Activated T-cell treated with anti-CD3 and anti-CD28 coated beads, Interleukin-2, amount 50 U/mL, for 4 hours (primary cell): ENCODE measurements around the gene USP22. TPM values are rescaled to one million over a fixed set of nuclear protein-coding genes. Genes with fewer than 3 reads are reported as not detected.
A peak's percentile ranks its signal among the peaks of the same experiment; 100 is the strongest.

Experiments used
- ATAC-seq, 2 donors: fragments of 200-7000 bp; cut with Tn5 transposase; one replicate each; pipeline ENCODE4 v1.10.0; 2021
- DNase-seq: peaks from one replicate; pipeline ENCODE4 v3.0.0-alpha.2; 2020
- H3K27me3 Mint-ChIP-seq: one replicate; pipeline ENCODE4 v1.8.0; 2021; ENCODE audit warnings: low read depth, mixed read lengths
- H3K36me3 Mint-ChIP-seq: one replicate; pipeline ENCODE4 v1.8.0; 2022; ENCODE audit warnings: mixed read lengths; ENCODE audit not compliant: insufficient read depth
- H3K4me1 Mint-ChIP-seq: one replicate; pipeline ENCODE4 v1.8.0; 2021; ENCODE audit warnings: low read depth, mixed read lengths
- H3K4me3 Mint-ChIP-seq: one replicate; pipeline ENCODE4 v1.8.0; 2021; ENCODE audit warnings: mild to moderate bottlenecking, moderate library complexity, mixed read lengths
- H3K9me3 Mint-ChIP-seq: one replicate; pipeline ENCODE4 v1.8.0; 2021; ENCODE audit warnings: mixed read lengths
- total RNA-seq, 3 donors: library from RNA; stranded (reverse); gene quantifications; one replicate each; pipeline ENCODE4 v1.2.1, GENCODE V29; 2021

The USP22 gene
- total RNA-seq, 3 donors from 2014 or later = 112 to 125 (median 124) TPM

DNA sequence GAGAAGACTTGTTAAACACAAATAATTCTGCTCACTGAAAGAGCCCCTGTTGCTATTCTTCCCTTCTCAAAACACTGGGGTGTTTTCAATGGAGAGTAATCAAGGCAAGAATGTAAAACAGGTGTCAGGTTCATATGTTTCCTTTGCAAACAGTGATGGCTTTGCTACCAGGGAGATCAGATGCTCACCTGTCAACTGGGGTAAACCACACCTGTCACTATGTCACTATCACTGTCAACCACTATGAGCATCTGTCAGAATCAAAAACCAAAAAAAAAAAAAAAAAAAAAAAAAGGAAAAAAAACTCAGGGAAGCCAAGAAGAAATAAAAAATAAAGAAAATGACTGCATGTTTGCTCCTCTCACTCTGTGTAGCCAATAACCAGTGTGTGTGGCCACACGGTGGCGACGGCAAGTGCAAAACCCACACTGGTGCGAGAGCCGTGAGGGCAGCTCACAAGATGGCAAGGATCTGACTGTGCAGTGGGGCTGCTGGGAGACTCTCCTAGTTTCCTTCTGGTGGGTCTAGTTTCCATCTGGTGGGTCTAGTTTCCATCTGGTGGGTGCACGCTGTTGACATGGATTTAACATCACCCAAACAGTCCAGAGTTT is 22.7 kb downstream of the USP22 start:
- DNase-seq = peak; percentile 31
- peaks cover 25% of the 10 kb centered on the region for H3K4me1 Mint-ChIP-seq
- peaks cover 51% of the 10 kb centered on the region for H3K36me3 Mint-ChIP-seq
- ATAC-seq = peak in 1 of 2 donors; percentile 67
- no peaks in the 10 kb centered on the region for H3K27me3 Mint-ChIP-seq
- no peak overlapping the region for H3K4me3 Mint-ChIP-seq
- no peaks in the 10 kb centered on the region for H3K9me3 Mint-ChIP-seq

DNA sequence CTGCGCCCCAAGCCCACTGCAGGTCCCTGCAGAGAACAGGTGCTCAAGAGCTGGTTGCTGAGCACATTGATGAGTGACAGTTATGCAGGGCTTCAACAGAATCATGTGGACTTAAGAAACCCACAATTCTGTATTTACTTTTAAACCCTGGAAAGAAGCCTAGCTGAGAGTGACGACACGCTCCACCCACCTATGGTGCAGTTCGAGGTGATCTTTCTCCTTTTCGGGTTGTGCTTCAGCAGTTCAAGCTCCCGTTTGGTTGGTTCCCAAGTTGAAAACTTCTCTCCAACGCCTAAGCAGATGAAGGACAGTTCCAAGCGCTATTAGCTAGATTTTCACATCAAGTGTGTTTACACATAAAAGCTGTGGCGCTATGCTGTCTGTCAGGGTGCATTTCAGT is 23.9 kb downstream of the USP22 start:
- Mint-ChIP-seq H3K4me3 (no peak overlapping the region), H3K4me1 (peaks cover 15% of the 10 kb centered on the region), H3K9me3 (no peaks in the 10 kb centered on the region), H3K27me3 (no peaks in the 10 kb centered on the region), H3K36me3 (peaks cover 49% of the 10 kb centered on the region)
- no peak for ATAC-seq
- DNase-seq = no peak

DNA sequence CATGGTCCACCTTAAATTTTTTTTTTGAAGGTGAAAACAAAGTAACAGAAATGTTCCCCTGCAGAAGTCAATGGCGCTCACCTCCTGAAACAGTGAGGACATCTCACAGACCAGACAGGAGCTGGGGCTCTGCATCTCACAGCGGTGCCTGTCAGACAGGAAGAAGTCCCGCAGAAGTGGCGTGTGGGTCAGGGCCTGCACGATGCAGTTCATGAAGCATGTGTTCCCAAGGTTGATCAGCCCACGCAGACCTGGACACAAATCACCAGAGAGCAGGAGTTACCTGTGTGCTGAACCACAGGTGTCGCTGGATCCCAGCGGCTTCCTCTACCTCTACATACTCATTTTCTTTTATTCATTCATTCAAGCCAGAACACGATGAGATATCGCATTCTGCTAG is 24.9 kb downstream of the USP22 start:
- H3K36me3 Mint-ChIP-seq = peaks cover 53% of the 10 kb centered on the region
- H3K9me3 Mint-ChIP-seq = no peaks in the 10 kb centered on the region
- H3K4me3 Mint-ChIP-seq = no peak overlapping the region
- DNase-seq = no peak
- H3K4me1 Mint-ChIP-seq = peaks cover 10% of the 10 kb centered on the region
- ATAC-seq = no peak
- H3K27me3 Mint-ChIP-seq = no peaks in the 10 kb centered on the region

GRCh38 chr17:21017256-21017655 is 25.6 kb downstream of the USP22 start:
- DNase-seq = no peak
- H3K9me3 Mint-ChIP-seq = no peaks in the 10 kb centered on the region
- no peaks in the 10 kb centered on the region for H3K27me3 Mint-ChIP-seq
- H3K4me1 Mint-ChIP-seq = peaks cover 7% of the 10 kb centered on the region
- H3K4me3 Mint-ChIP-seq = no peak overlapping the region
- peaks cover 58% of the 10 kb centered on the region for H3K36me3 Mint-ChIP-seq
- no peak for ATAC-seq

- DNase-seq (no peak), ATAC-seq (no peak)
- Mint-ChIP-seq H3K4me1 (peaks cover 7% of the 10 kb centered on the region), H3K4me3 (no peak overlapping the region), H3K9me3 (no peaks in the 10 kb centered on the region), H3K27me3 (no peaks in the 10 kb centered on the region), H3K36me3 (peaks cover 59% of the 10 kb centered on the region)
Measured at GRCh38 chr17:21016826-21017225, 26.0 kb downstream of the USP22 start.

DNA sequence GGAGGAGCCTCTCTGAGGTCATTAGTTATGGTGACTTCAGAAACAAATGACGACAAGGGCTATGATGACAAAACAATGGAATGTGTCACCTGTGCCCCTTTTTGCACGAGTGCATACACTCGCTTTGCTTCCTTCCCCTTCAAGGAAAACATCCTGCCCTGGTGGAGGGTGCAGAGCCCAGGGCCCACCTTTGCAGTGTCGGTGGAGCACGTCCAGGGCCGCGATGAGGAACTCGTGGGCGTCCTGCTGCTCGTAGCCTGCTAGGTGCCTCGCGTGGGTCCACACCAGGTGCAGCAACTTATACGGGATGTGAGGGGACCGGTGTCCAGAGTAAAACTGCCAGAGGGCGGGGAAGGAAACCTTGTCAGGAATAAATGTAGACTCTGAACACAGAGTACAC is 27.2 kb downstream of the USP22 start:
- no peak for ATAC-seq
- DNase-seq = no peak
- peaks cover 61% of the 10 kb centered on the region for H3K36me3 Mint-ChIP-seq

DNA sequence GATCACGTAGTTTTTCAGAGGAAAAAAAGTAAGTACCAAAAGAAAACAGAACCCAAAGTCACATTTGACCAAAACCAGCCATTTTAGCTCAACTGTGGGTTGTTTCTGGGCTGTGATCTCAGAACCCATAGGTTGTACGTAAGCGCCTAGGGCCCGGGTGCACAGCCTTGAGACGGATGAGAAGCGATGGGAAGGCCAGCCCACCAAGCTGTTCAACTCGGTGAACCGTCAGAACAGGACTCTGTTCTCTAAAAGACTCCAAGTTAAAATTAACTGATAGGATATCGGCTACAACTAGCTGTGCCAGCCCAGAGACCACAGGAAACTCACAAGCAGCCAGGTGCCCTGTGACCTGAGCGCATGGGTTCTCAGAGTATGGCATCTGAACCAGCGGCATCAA is 28.3 kb downstream of the USP22 start:
- Mint-ChIP-seq H3K4me1 (peaks cover 4% of the 10 kb centered on the region), H3K27me3 (no peaks in the 10 kb centered on the region), H3K9me3 (no peaks in the 10 kb centered on the region), H3K4me3 (no peak overlapping the region), H3K36me3 (peaks cover 55% of the 10 kb centered on the region)
- DNase-seq (no peak), ATAC-seq (no peak)

More for the DNA sequence above, 27.2 kb downstream of the USP22 start:
- Mint-ChIP-seq H3K4me3 (no peak overlapping the region), H3K27me3 (no peaks in the 10 kb centered on the region), H3K9me3 (no peaks in the 10 kb centered on the region), H3K4me1 (peaks cover 7% of the 10 kb centered on the region)

GRCh38 chr17:21013983-21014382 is 28.8 kb downstream of the USP22 start:
- Mint-ChIP-seq H3K4me3 (no peak overlapping the region), H3K9me3 (no peaks in the 10 kb centered on the region), H3K4me1 (peaks cover 4% of the 10 kb centered on the region), H3K27me3 (no peaks in the 10 kb centered on the region), H3K36me3 (peaks cover 56% of the 10 kb centered on the region)
- ATAC-seq (no peak), DNase-seq (no peak)

GRCh38 chr17:21012736-21013135 is 30.1 kb downstream of the USP22 start:
- no peak overlapping the region for H3K4me3 Mint-ChIP-seq
- H3K36me3 Mint-ChIP-seq = peaks cover 56% of the 10 kb centered on the region
- peaks cover 4% of the 10 kb centered on the region for H3K4me1 Mint-ChIP-seq
- DNase-seq (no peak), ATAC-seq (no peak)
- H3K9me3 Mint-ChIP-seq = no peaks in the 10 kb centered on the region
- H3K27me3 Mint-ChIP-seq = no peaks in the 10 kb centered on the region

DNA sequence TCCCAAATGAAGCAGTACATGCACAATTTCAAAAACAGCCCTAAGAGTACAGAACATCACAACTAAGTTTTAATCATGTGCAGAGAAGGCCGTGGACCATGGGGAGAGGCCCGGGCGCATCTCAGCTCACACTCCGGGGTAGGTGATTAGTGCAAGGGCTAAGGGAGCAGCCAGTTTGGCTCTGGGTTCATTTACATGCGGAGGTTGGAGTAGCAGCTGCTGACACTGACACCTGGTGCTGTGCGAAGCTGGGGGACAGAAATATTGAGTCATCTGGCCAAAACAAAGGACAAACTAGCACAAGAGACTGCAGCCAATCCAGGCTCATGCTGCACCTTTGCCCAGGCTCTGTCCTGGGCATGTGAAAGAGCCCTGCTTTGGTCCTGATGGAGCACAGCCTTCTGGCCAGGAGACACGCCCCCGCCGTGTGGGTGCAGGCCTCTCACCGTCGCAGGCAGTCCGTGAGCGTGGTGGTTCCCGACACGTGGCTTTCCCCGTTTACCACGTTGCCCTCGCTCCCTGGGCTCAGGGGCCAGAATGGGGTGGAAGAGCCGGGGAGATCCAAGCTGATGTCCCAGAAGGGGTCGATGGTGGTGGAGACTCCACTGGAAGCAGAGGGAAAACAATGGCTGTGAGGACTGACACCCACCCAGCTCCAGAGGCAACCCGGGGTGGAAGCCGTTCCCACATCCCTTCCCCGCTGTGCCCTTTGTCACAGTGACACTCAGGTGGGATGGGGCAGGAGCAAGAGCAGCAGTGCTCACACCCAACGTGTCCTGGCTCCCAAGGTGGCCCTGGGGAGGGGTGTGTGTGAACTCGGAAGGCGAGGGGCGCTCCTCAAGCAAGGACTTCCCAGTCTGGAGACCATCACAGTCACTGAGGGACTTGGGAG is 31.9 kb downstream of the USP22 start:
- Mint-ChIP-seq H3K9me3 (no peaks in the 10 kb centered on the region), H3K4me3 (no peak overlapping the region), H3K4me1 (peaks cover under 1% of the 10 kb centered on the region), H3K27me3 (no peaks in the 10 kb centered on the region), H3K36me3 (peaks cover 51% of the 10 kb centered on the region)
- ATAC-seq (no peak), DNase-seq (no peak)

- Mint-ChIP-seq H3K4me1 (no peaks in the 10 kb centered on the region), H3K9me3 (no peaks in the 10 kb centered on the region), H3K27me3 (no peaks in the 10 kb centered on the region), H3K4me3 (no peak overlapping the region), H3K36me3 (peaks cover 52% of the 10 kb centered on the region)
- ATAC-seq = no peak
- no peak for DNase-seq
Measured at GRCh38 chr17:21008992-21009671, 33.7 kb downstream of the USP22 start.

- ATAC-seq = no peak
- Mint-ChIP-seq H3K4me3 (no peak overlapping the region), H3K36me3 (peaks cover 50% of the 10 kb centered on the region), H3K9me3 (no peaks in the 10 kb centered on the region), H3K27me3 (no peaks in the 10 kb centered on the region), H3K4me1 (no peaks in the 10 kb centered on the region)
- DNase-seq = no peak
Measured at GRCh38 chr17:21008160-21008915, 34.5 kb downstream of the USP22 start.

- Mint-ChIP-seq H3K4me1 (peaks cover under 1% of the 10 kb centered on the region), H3K36me3 (peaks cover 43% of the 10 kb centered on the region), H3K9me3 (no peaks in the 10 kb centered on the region), H3K27me3 (no peaks in the 10 kb centered on the region), H3K4me3 (no peak overlapping the region)
- ATAC-seq (no peak), DNase-seq (no peak)
Measured at GRCh38 chr17:21007646-21008045, 35.2 kb downstream of the USP22 start.

DNA sequence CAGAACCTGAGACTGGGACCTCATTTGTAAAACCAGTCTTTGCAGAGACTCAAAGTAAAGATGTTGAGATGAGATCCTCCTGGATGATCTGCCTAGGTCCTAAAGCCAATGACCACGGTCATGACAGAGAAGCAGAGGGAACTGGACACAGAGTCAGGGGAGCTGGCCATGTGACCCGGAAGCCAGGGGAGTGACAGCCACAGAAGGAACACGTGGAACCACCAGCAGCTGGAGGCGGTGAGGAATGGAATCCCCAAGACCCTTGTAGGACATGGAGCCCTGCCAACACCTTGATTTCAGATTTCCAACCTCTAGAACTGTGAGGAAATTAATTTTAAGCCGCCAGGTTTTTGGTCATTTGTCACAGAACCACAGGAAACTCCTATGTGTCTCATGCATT is 37.0 kb downstream of the USP22 start:
- H3K9me3 Mint-ChIP-seq = no peaks in the 10 kb centered on the region
- H3K27me3 Mint-ChIP-seq = no peaks in the 10 kb centered on the region
- peaks cover 17% of the 10 kb centered on the region for H3K4me1 Mint-ChIP-seq
- no peak for ATAC-seq
- peaks cover 47% of the 10 kb centered on the region for H3K36me3 Mint-ChIP-seq
- DNase-seq = no peak
- no peak overlapping the region for H3K4me3 Mint-ChIP-seq
